Stimulated activated CD8-positive, alpha-beta memory T cell treated with anti-CD3 and anti-CD28 coated beads, Interleukin-7, amount 100 ng/mL, for 4 hours (primary cell): ENCODE results near the gene DNTT.
"Not testable (repeated sequence)": the region's sequence is repeated elsewhere in the genome, so short reads cannot be mapped to it uniquely, and the experiment has no call there.

Experiments
- DNase-seq, 2 donors: peaks; one replicate each; pipeline ENCODE4 v3.0.0-alpha.2; 2020; ENCODE audit warnings: low read depth in 2 of 2

DNTT gene

GRCh38 chr10:96276426-96276825 is 27.8 kb upstream of the DNTT start:
- no peak for DNase-seq

GRCh38 chr10:96276831-96277230 is 27.4 kb upstream of the DNTT start:
- DNase-seq: no peak

DNA sequence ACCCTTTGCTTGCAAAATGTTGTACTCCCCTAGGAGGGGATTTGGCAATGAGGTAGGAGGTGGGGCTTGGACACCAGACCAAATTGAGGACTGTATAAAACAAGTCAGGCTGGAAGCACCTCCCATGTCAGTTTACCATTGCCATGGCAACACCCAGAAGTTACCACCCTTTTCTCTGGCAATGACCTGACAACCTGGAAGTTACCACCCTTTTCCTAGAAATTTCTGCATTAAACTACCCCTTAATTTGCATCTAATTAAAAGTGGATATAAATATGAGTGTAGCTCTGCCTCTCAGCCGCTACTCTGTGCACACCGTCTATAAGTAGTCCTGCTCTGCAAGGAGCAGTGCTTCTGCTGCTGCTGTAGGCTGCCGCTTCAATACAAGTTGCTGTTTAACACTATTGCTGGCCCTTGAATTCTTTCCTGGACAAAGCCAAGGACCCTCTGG is 25.0 kb upstream of the DNTT start:
- no peak for DNase-seq

GRCh38 chr10:96280859-96281258 is 23.4 kb upstream of the DNTT start:
- DNase-seq: no peak

GRCh38 chr10:96281444-96282029 is 22.7 kb upstream of the DNTT start:
- no peak for DNase-seq

DNA sequence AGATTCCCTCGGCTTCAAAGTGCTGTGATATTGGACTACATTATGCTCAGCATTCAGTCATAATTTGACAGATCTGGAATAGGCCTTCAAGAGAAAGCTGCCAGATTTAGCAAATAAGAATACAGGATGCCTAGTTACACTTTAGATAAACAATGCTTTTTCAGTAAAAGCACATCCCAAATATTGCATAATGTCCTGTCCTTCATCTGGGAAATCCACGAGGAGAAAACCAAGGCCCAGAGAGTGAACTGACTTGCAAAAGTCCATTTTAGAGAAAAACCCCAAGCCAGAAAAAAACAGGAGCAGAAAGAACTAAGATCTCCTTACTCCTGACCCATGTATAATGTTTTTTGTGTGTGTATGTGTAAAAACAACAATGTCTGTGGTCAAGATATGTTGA is 20.9 kb upstream of the DNTT start:
- no peak for DNase-seq

- no peak for DNase-seq
These were observed 20.5 kb upstream of the DNTT start for GRCh38 chr10:96283756-96284155.

DNA sequence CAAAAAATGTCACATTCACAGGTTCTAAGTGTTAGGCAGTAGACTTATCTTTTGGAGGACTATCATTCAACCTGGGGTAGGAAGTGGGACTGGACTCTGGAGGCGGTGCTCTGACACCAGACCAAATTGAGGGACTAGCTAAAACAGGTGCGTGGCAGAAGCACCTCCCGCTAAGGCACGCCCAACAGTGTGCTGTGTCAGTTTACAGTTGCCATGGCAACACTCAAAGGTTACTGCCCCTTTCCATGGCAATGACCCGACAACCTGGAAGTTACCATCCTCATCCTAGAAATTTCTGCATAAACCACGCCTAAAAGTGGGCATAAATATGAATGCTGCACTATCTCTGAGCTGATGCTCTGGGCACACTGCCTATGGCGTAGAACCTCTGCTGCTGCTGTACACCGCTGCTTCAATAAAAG is 18.9 kb upstream of the DNTT start:
- no peak for DNase-seq

GRCh38 chr10:96287392-96288105 is 16.7 kb upstream of the DNTT start:
- no peak for DNase-seq

DNA sequence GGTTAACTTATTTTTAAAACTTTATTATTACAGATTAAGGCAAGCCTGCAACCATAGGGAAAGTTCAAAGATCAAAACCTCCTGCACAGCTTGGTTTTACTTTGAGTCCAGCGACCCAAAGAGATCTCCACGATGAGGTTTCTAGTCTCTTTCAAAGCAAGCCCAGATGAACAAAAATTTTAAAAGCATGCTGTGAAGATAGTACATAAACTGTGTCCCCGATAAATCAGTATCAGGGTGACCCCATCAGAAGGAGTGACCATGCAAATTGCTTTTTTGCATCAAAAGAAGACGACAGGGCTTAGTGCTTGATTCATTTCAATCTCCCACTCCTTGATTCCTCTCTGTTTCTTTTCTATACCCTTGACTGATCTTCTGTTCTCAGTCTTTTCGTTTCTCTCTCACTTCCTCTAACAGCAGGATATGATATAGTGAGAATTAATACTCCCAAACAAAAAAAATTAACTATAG is 16.0 kb upstream of the DNTT start:
- no peak for DNase-seq

GRCh38 chr10:96289218-96289910 is 14.9 kb upstream of the DNTT start:
- no peak for DNase-seq

- no peak for DNase-seq
These were observed 13.7 kb upstream of the DNTT start for GRCh38 chr10:96290368-96291133.

DNA sequence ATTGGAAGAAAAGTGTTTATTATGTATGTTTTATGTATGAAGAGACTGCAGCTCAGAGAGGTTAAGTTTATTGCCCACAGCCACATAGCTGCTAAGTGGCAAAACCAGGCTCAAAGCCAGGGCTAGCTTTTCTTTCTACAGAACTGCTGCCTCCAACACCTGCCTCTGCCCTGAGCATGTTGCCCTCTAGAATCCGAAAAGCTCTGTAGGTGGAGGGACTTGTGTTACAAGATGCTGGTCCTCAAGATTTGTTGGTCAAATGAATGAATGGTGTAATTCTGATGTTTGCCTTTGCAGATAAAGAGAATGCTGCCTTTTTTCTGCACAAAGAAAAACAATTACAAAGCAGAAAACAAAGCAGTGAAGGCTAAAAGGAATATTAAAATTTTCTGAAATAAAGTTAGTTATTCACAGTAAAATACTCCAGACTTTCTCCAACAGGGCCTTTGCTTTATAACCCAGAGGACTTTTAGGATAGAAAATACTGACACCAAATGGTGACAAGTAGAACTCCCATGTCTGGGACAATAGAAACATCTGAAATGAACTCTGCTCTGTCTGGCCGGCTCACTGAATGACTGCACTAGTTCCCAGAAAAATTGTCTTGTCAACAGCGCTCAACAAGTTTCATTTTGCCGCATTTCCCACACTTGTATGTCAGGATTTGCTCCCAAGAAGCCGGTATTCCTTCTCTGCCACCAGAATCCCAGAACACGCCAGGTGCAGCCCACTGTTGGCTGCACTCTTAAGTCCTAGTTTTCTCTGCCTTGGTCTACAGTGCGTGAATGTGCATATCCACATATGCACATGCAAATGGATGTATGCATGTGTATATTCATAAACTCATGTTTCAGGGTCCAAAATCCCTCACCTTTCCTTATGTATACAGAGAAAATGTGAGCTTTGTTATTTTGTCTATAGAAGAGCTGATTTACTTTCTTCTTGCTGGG is 11.0 kb upstream of the DNTT start:
- no peak for DNase-seq

DNA sequence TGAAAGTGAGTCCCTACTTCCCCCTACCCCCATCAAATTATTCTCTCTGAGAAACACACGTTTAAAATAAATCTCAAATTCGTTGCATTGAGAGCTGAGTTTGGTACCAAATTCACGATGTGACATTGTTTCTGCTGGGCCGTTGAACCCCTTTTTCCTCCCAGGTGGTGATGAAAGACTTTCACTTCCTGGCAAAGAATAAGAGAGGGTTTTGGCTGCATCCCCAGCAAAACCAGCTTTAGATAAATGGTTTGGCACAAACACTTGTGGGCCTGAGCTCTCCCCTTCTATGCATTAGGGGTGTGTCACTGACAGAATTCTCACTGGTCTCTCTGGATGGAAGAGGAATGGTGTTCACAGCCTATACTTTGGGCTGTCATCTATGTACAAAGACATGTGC is 8.8 kb upstream of the DNTT start:
- DNase-seq: no peak

DNA sequence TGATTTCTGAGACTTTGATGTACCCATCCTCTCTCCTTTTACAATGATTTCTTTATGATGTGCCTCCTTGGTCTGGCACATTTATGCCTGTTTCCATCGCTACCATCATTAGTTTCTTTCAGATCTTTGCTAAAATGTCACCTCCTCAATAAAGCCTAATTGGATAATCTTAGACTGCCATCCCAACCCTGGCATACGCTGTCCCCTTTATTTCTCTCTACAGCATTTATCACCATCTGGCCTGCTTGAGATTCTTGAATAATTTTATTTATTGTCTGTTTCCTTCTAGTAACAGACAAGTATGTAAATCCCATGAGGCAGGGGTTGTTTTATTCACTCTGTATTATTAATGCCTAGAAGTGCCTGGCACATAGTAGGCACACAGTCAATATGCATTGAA is 6.7 kb upstream of the DNTT start:
- no peak for DNase-seq

GRCh38 chr10:96298362-96298761 is 5.9 kb upstream of the DNTT start:
- DNase-seq: no peak

- no peak for DNase-seq
These were observed 4.9 kb upstream of the DNTT start for GRCh38 chr10:96299383-96299782.

DNA sequence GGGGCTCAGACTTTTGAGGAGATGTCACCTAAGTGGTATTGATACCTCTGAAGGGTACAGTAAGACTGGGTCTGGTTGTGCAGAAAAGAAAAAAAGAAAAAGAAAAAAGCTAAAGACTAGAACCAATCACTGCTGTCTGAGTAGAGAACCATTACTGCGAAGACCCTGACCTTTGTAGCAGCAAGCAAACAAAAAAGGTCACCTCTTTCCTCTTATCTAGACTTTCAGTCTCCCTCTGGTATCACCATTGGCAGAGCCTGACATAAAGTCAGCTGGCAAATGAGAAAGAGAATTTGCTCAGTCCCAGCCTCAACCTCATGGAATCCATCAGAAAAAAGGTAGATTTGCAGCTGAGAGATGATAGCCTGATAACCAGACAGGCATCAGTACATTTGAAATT is 2.6 kb upstream of the DNTT start:
- DNase-seq: no peak

DNA sequence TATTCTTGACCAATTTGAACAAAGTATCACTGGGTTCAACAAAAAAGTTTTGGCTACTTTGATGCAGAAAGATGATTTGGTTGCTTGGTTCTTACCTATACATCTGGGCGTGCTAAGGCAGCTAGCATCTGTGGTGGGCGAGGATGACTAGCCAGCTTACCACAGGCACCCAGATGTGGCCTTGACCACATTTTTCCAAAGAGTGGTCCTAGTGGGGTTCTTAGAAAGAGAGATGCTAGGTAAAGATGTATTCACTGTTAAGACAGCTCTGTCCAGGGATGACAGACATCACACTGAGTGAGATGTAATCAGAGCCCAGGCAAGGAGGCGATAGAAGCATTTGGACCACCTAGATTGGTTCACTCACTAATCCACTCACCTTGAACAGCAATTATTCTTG is 785 bp downstream of the DNTT start:
- no peak for DNase-seq

DNA sequence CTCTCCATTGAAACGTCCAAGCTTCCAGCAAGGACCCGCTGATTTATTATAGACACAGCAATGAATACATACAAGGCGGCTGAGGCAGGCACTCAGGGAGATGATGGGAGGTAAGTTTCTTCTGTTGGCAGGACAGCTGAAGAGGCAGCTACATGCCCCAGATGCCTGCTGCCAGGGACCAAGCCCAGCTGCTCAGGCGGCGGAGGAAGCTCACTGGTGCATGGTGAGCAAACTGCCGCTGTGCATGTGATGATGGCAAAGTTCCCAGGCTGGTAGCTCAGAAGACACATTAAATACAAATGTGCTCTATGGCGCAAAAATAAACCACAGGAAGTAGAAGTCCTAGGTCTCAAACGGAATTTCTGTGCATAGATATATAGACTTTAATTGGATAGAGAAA is 2.3 kb downstream of the DNTT start:
- no peak for DNase-seq

DNA sequence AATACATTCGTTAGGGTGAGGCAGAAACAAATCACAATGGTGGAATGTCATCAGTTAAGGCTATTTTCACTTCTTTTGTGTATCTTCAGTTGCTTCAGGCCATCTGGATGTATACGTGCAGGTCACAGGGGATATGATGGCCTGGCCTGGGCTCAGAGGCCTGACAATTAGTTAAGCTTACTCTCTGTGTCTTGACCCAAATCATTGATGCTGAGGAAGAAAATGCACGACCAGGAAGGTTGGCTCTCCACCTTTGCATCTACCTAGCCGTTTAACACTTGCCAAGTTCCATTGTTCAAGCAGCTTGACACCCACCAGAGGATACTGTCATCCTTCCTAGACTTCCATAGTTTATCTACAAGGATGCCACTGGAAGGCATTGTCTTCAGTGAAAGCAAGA is 4.6 kb downstream of the DNTT start:
- not testable (repeated sequence) for DNase-seq
